Transverse colon (tissue), 4 donors: ENCODE measurements around the gene ARHGEF26.

Experiments
- POLR2A ChIP-seq: fragments of 450-650 bp; IDR thresholded peaks from one replicate; pipeline ENCODE4 v1.6.1; 2016; ENCODE audit warnings: antibody characterized with exemption, mild to moderate bottlenecking, moderate library complexity
- POLR2AphosphoS5 ChIP-seq, 3 donors: sonication (generic); formaldehyde crosslinking; IDR thresholded peaks; one replicate each; pipeline ENCODE4 v1.6.1; 2016; ENCODE audit warnings: antibody characterized with exemption in 3 of 3
- TF ChIP-seq, protein P1 (sequence below), 5 experiments: fragments of 200-600 bp in 3 of 5; fragments of 450-650 bp in 2 of 5; sonication (generic) in 3 of 5; IDR thresholded peaks; 1 replicate in 2 of 5; 2 replicates in 3 of 5; pipeline ENCODE4 v1.5.1; 2016 to 2017; ENCODE audit warnings: antibody characterized with exemption in 5 of 5, inconsistent platforms in 3 of 5, mild to moderate bottlenecking in 2 of 5, moderate library complexity in 1 of 5

- TF ChIP-seq, protein P1, sequence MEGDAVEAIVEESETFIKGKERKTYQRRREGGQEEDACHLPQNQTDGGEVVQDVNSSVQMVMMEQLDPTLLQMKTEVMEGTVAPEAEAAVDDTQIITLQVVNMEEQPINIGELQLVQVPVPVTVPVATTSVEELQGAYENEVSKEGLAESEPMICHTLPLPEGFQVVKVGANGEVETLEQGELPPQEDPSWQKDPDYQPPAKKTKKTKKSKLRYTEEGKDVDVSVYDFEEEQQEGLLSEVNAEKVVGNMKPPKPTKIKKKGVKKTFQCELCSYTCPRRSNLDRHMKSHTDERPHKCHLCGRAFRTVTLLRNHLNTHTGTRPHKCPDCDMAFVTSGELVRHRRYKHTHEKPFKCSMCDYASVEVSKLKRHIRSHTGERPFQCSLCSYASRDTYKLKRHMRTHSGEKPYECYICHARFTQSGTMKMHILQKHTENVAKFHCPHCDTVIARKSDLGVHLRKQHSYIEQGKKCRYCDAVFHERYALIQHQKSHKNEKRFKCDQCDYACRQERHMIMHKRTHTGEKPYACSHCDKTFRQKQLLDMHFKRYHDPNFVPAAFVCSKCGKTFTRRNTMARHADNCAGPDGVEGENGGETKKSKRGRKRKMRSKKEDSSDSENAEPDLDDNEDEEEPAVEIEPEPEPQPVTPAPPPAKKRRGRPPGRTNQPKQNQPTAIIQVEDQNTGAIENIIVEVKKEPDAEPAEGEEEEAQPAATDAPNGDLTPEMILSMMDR (IDR thresholded peaks at IDR 0.05), result no peak
- TF ChIP-seq POLR2AphosphoS5 (IDR thresholded peaks at IDR 0.05) (no peak), POLR2A (no peak)
Measured at GRCh38 chr3:154241496-154241895, 120.3 kb downstream of the ARHGEF26 start.
